ENCODE results near the gene B9D2. TPM values are rescaled to one million over a fixed set of nuclear protein-coding genes. Genes with fewer than 3 reads are reported as not detected.
"Not testable (repeated sequence)": the region's sequence is repeated elsewhere in the genome, so short reads cannot be mapped to it uniquely, and the experiment has no call there.

The B9D2 gene
- total RNA-seq, 2 donors from 2014 or later, result 6.7 to 9.5 TPM

DNA sequence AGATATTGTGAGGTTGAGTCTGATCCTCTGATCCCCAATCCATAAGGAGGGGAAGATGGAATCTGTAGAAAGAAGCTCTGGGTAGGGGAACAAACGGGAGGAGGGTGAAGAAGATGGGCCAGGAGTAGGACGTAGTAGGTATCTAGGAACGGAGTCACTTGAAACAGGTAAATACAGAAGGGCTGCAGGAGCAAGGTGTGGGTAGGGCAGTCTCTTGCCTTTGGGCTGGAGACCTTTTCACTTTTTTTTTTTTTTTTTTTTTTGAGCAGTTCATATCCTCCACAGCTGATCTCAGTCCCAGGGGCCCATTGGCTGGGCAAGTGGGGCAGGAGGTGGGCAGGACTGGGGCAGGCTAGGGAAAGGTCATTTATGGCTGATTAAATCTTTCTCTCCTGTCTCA, 35.1 kb upstream of the B9D2 start:
- H3K27ac Mint-ChIP-seq, result peak overlapping the region; percentile 100
- H3K4me3 Mint-ChIP-seq, result peak overlapping the region; percentile 100
- peaks cover 24% of the 10 kb centered on the region for H3K4me1 Mint-ChIP-seq
- H3K27me3 Mint-ChIP-seq, result no peaks in the 10 kb centered on the region
- no peak for ATAC-seq (replicated peaks)
- H3K9me3 Mint-ChIP-seq, result no peaks in the 10 kb centered on the region
- H3K36me3 Mint-ChIP-seq (ENCODE audit: low read depth), result peaks cover 45% of the 10 kb centered on the region

DNA sequence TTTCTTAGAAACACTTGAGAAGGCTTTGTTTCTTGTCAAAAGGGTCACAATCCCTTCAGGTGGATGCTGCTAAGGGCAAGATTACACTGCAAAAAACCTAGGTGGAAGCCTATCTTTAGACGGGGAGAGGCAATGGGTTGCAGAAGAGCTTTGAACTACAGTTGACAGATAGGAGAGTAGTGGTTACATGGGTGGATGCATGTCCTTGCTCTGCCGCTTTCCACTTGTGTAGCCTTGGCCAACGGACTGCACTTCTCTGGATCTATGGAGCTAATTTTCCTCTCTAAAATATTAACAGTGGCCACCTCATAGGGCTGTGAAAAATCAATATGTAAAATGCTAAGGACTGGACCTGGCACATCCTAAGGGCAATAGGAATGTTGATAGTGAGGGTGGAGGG, 34.6 kb upstream of the B9D2 start:
- Mint-ChIP-seq H3K9me3 (no peaks in the 10 kb centered on the region), H3K27ac (peak overlapping the region; percentile 100), H3K36me3 (ENCODE audit: low read depth) (peaks cover 45% of the 10 kb centered on the region)

DNA sequence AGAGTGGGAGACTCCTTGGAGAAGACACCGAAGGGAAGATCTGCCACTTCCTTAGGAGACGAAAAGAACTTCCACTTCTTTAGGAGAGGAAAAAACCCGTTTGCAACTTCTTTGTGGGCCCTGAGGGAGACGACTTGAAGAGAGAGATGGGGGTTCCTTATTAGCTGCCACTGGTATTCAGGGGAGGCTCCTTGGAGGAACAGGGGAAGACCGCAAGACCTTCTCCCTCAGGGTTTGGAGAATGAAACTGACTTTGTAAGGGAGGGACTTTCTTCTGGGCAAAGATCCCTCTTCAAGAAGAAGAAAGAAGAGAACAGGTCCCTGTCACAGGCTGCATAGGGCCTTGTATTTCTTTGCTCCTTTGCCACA, 34.1 kb upstream of the B9D2 start:
- Mint-ChIP-seq H3K4me1 (peaks cover 24% of the 10 kb centered on the region), H3K27me3 (no peaks in the 10 kb centered on the region), H3K9me3 (no peaks in the 10 kb centered on the region), H3K4me3 (peak overlapping the region; percentile 100), H3K27ac (peak overlapping the region; percentile 100), H3K36me3 (ENCODE audit: low read depth) (peaks cover 48% of the 10 kb centered on the region)
- no peak for ATAC-seq (replicated peaks)

More for the DNA sequence above, 34.6 kb upstream of the B9D2 start:
- ATAC-seq (replicated peaks), result no peak
- peak overlapping the region; percentile 100 for H3K4me3 Mint-ChIP-seq
- H3K4me1 Mint-ChIP-seq, result peaks cover 24% of the 10 kb centered on the region
- no peaks in the 10 kb centered on the region for H3K27me3 Mint-ChIP-seq

DNA sequence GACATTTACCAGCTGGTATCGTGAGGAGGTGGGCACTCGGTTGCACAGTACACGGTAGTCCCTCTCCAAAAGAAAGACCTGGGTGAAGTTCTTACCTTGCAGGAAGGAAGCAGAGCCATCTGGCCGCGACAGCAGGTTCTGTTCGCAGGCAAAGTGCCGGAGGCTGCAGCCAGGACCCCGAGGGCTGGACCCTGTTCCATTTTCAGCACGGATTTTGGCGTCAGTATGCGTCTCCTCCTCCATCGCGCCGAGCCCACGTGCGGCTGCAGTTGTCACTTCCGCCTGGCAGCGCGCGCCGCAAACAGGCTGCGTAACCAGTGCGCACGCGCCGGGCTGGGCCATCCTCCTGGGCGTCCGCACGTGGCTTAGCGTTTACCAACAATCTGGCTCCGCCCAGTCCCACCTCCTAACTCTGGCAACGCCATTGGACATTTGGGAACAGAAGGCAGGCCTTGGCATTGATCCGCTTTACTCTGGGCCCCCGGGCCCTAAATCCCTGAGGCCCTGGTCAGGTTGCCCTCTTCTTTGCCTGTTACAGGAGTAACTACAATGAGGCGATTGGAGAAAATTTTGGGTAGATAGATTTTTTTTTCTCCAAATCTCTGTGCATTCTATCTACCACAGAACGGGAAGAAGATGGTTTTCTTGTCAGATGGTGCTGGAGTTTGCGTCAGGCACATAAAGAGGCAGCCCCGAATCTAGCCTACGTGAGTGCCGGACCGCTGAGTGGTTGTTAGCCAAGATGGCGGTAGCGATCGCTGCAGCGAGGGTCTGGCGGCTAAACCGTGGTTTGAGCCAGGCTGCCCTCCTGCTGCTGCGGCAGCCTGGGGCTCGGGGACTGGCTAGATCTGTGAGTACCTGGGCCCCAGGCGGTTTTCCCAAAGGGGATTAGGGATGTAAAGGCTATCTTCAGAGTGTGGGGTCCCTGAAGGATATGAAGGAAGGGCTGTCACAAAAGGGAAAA, 33.4 kb upstream of the B9D2 start, which contains the start of the genes BCKDHA and EXOSC5:
TSS of gene BCKDHA (plus strand) at position 733 of the 964 bp plus-strand sequence. CDS start at position 743, 10 bp downstream.
TSS of gene EXOSC5 (minus strand) at position 274 of the 964 bp plus-strand sequence. CDS start at position 243, 31 bp downstream.
- Mint-ChIP-seq H3K27ac (peak within 1 kb of the TSS; percentile 100), H3K4me3 (peak within 1 kb of the TSS; percentile 100), H3K36me3 (ENCODE audit: low read depth) (peaks cover 54% of the 10 kb centered on the region), H3K4me1 (peaks cover 24% of the 10 kb centered on the region), H3K27me3 (no peaks in the 10 kb centered on the region), H3K9me3 (no peaks in the 10 kb centered on the region)
- peak; percentile 100 for ATAC-seq (replicated peaks)

DNA sequence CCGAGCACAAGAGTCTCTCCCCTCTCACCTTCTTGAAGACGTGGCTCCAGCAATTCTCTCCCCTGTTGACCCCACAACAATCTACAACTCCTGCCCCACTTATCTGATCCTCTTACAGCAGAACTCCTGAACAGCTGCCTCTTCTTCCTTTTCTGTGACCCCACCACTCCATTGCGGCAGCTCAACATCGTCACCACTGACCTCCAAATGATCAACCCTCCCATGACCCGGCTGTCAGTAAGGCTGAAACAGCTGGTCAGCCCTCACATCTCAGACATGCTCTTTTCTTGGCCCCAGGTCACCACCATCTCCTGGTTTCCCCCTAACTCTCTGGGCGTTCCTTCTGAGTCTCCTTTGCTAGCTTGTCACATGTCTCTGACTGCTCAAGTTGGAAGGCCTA, 31.4 kb upstream of the B9D2 start:
- peak overlapping the region; percentile 100 for H3K27ac Mint-ChIP-seq

DNA sequence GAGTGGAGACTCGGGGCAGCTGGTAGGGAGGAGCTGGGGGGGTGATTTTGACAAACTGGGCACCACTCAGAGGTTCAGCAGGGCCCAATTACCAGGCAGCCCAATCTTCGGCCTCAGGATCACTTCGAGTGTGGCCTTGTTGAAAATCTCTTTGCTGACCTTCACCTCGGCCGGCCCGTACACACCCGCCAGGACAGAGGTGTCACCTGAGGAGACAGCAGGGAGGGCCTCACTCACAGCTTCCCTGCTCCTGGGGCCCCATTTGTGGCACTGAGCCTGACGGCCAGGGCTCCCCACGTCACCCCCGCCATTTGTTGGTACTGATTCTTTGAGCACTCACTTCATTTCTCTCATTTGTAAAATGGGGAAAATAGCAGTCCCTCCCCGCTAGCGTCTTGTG, 28.8 kb upstream of the B9D2 start:
- Mint-ChIP-seq H3K4me3 (no peak overlapping the region), H3K36me3 (ENCODE audit: low read depth) (peaks cover 71% of the 10 kb centered on the region), H3K9me3 (no peaks in the 10 kb centered on the region), H3K4me1 (peaks cover 11% of the 10 kb centered on the region), H3K27me3 (no peaks in the 10 kb centered on the region), H3K27ac (no peak overlapping the region)
- no peak for ATAC-seq (replicated peaks)

More for the DNA sequence above, 31.4 kb upstream of the B9D2 start:
- Mint-ChIP-seq H3K27me3 (no peaks in the 10 kb centered on the region), H3K36me3 (ENCODE audit: low read depth) (peaks cover 67% of the 10 kb centered on the region), H3K4me3 (peak overlapping the region; percentile 100), H3K9me3 (no peaks in the 10 kb centered on the region), H3K4me1 (peaks cover 24% of the 10 kb centered on the region)
- no peak for ATAC-seq (replicated peaks)

DNA sequence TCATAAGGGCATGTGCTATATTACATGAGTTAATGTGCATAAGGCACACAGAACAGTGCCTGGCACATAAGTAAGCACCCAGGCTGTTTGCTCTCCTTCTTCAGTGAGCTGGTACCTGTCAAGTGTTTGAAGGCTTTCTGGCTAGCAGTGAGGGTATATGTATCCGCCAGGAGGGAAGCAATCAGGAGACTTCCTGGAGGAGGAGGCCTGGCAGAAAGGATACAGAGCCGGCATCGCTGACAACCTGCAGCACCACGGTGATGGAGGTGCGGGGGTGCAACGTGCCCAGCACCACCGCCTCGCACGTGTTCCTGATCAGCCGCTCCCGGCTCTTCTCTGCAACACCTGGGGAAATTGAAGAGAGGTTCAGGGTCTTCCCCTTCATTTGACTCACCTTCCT, 27.7 kb upstream of the B9D2 start:
- no peak for ATAC-seq (replicated peaks)
- H3K4me1 Mint-ChIP-seq, result peaks cover 10% of the 10 kb centered on the region

DNA sequence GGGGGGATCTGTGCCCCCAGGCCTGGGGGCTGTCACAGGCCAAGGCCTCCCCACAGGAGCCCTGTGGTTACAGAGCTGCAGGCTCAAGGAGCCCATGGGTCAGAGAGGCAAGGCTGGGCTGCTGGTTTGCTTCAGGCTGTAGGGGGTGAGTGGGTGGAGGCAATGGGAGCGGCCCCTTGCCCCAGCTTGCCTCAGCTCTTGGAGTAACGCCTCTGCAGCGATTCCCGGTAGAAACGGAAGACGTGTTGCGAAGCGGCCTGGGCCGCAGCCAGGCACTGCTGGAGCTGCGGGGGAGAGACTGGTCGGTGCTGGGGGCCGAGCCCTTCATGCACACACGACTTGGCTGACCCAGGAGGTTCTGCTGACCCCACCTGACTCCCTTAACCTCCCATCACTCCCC, 22.5 kb upstream of the B9D2 start:
- Mint-ChIP-seq H3K4me3 (no peak overlapping the region), H3K27me3 (no peaks in the 10 kb centered on the region), H3K36me3 (ENCODE audit: low read depth) (peaks cover 59% of the 10 kb centered on the region), H3K27ac (peak overlapping the region; percentile 38), H3K4me1 (peaks cover 5% of the 10 kb centered on the region), H3K9me3 (no peaks in the 10 kb centered on the region)
- no peak for ATAC-seq (replicated peaks)

More for the DNA sequence above, 27.7 kb upstream of the B9D2 start:
- Mint-ChIP-seq H3K36me3 (ENCODE audit: low read depth) (peaks cover 71% of the 10 kb centered on the region), H3K27ac (no peak overlapping the region), H3K27me3 (no peaks in the 10 kb centered on the region), H3K9me3 (no peaks in the 10 kb centered on the region), H3K4me3 (no peak overlapping the region)

GRCh38 chr19:41384351-41384750, 20.4 kb upstream of the B9D2 start:
- H3K9me3 Mint-ChIP-seq, result no peaks in the 10 kb centered on the region
- ATAC-seq (replicated peaks), result no peak

DNA sequence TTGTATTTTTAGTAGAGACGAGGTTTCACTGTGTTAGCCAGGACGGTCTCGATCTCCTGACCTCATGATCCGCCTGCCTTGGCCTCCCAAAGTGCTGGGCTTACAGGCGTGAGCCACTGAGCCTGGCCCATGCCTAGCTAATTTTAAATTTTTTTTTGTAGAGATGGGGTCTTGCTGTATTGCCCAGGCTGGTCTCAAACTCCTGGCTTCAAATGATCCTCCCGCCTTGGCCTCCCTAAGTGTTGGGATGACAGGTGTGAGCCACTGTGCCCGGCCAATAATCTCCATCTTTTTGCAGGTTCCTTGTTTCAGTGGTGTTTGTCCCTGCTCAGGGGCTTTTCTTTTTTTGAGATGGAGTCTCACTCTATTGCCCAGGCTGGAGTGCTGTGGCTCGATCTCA, 17.6 kb upstream of the B9D2 start:
- ATAC-seq (replicated peaks); H3K27me3 Mint-ChIP-seq; H3K9me3 Mint-ChIP-seq; H3K4me3 Mint-ChIP-seq; H3K27ac Mint-ChIP-seq: not testable (repeated sequence)
- H3K4me1 Mint-ChIP-seq, result peaks cover 17% of the 10 kb centered on the region
- peaks cover 15% of the 10 kb centered on the region for H3K36me3 Mint-ChIP-seq (ENCODE audit: low read depth)

More at GRCh38 chr19:41384351-41384750, 20.4 kb upstream of the B9D2 start:
- H3K4me1 Mint-ChIP-seq, result peaks cover 5% of the 10 kb centered on the region
- no peak overlapping the region for H3K4me3 Mint-ChIP-seq
- peaks cover 38% of the 10 kb centered on the region for H3K36me3 Mint-ChIP-seq (ENCODE audit: low read depth)
- no peaks in the 10 kb centered on the region for H3K27me3 Mint-ChIP-seq
- H3K27ac Mint-ChIP-seq, result no peak overlapping the region

GRCh38 chr19:41377977-41378709, 14.2 kb upstream of the B9D2 start:
- H3K27ac Mint-ChIP-seq, result no peak overlapping the region
- H3K4me1 Mint-ChIP-seq, result peaks cover 12% of the 10 kb centered on the region
- no peak for ATAC-seq (replicated peaks)
- H3K9me3 Mint-ChIP-seq, result no peaks in the 10 kb centered on the region
- H3K4me3 Mint-ChIP-seq, result no peak overlapping the region
- H3K27me3 Mint-ChIP-seq, result no peaks in the 10 kb centered on the region
- H3K36me3 Mint-ChIP-seq (ENCODE audit: low read depth), result peaks cover 6% of the 10 kb centered on the region

DNA sequence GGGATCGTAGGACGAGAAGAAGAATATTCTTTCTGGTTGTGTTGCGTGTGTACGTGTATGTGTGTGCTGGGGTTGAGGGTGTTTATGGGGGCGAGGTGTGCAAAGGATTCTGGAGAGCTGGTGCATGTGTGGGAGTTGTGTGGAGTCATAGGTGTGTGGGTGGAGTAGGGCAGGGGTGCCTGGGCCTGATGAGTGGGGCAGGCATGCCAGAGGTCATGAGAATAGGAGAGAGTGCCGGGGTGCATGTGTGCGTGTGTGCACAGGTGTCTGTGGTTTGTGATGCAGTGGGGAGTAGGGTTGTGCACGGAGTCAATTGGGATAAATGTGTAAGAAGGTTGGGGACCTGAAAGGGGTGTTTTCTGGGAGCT, 13.0 kb upstream of the B9D2 start:
- Mint-ChIP-seq H3K9me3 (no peaks in the 10 kb centered on the region), H3K27me3 (no peaks in the 10 kb centered on the region), H3K4me1 (peaks cover 12% of the 10 kb centered on the region), H3K4me3 (peak overlapping the region; percentile 74), H3K27ac (peak overlapping the region; percentile 33), H3K36me3 (ENCODE audit: low read depth) (no peaks in the 10 kb centered on the region)
- peak; percentile 77 for ATAC-seq (replicated peaks)

GRCh38 chr19:41376241-41376997, 12.5 kb upstream of the B9D2 start, which contains the start of gene TMEM91:
TMEM91 (plus strand) TSS chr19:41376533; CDS start chr19:41378310, 1,777 bp downstream.
- Mint-ChIP-seq H3K9me3 (no peaks in the 10 kb centered on the region), H3K27ac (peak within 1 kb of the TSS; percentile 33)

DNA sequence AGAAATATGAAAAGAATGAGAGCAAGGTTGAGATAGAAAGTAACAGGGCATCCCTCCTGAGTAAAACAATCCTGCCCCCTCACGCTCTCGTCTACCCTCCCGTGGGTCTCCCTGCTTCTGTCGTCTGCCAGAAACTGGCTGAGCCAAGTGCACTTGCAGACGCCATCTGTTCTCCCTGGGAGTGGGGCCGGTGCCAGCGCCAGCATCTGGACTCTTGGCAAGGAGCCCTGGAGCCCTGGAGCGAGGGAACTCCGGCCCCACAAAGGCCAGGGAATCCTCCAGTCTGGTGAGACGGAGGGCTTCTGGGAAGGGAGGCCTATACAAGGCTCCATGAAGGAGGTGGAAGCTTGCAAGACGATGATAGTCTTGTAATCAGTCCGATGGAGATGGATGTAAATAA, 10.0 kb upstream of the B9D2 start:
- H3K4me1 Mint-ChIP-seq, result peaks cover 12% of the 10 kb centered on the region
- H3K4me3 Mint-ChIP-seq, result no peak overlapping the region
- H3K27me3 Mint-ChIP-seq, result no peaks in the 10 kb centered on the region
- H3K9me3 Mint-ChIP-seq, result no peaks in the 10 kb centered on the region
- H3K36me3 Mint-ChIP-seq (ENCODE audit: low read depth), result no peaks in the 10 kb centered on the region
- H3K27ac Mint-ChIP-seq, result no peak overlapping the region
- no peak for ATAC-seq (replicated peaks)

More at GRCh38 chr19:41376241-41376997, 12.5 kb upstream of the B9D2 start, which contains the start of gene TMEM91:
- Mint-ChIP-seq H3K27me3 (no peaks in the 10 kb centered on the region), H3K4me1 (peaks cover 12% of the 10 kb centered on the region), H3K36me3 (ENCODE audit: low read depth) (no peaks in the 10 kb centered on the region), H3K4me3 (peak within 1 kb of the TSS; percentile 74)
- ATAC-seq (replicated peaks), result peak; percentile 67
